Gastroesophageal sphincter (tissue), 3 donors: ENCODE data around the gene APRT.

ENCODE experiments used
- EP300 ChIP-seq: sonication (generic); formaldehyde crosslinking; IDR thresholded peaks from one replicate; pipeline ENCODE4 v1.6.1; 2017; ENCODE audit warnings: antibody characterized with exemption, mild to moderate bottlenecking
- POLR2A ChIP-seq, 2 donors: fragments of 450-650 bp; IDR thresholded peaks; one replicate each; pipeline ENCODE4 v1.6.1; 2017; ENCODE audit warnings: antibody characterized with exemption in 2 of 2, mild to moderate bottlenecking in 2 of 2, moderate library complexity in 1 of 2
- TF ChIP-seq, protein P1 (sequence below), 4 experiments: fragments of 200-600 bp in 2 of 4; fragments of 450-650 bp in 2 of 4; sonication (generic) in 1 of 4; IDR thresholded peaks; one replicate each; pipeline ENCODE4 v1.5.1; 2017 to 2019; ENCODE audit warnings: antibody characterized with exemption in 4 of 4, mild to moderate bottlenecking in 2 of 4, moderate library complexity in 2 of 4

GRCh38 chr16:88810166-88810911, 1.4 kb downstream of the APRT start:
- no peak for TF ChIP-seq EP300
- no peak for TF ChIP-seq POLR2A (IDR thresholded peaks at IDR 0.05)
- TF ChIP-seq, protein P1, sequence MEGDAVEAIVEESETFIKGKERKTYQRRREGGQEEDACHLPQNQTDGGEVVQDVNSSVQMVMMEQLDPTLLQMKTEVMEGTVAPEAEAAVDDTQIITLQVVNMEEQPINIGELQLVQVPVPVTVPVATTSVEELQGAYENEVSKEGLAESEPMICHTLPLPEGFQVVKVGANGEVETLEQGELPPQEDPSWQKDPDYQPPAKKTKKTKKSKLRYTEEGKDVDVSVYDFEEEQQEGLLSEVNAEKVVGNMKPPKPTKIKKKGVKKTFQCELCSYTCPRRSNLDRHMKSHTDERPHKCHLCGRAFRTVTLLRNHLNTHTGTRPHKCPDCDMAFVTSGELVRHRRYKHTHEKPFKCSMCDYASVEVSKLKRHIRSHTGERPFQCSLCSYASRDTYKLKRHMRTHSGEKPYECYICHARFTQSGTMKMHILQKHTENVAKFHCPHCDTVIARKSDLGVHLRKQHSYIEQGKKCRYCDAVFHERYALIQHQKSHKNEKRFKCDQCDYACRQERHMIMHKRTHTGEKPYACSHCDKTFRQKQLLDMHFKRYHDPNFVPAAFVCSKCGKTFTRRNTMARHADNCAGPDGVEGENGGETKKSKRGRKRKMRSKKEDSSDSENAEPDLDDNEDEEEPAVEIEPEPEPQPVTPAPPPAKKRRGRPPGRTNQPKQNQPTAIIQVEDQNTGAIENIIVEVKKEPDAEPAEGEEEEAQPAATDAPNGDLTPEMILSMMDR (IDR thresholded peaks at IDR 0.05): no peak
